Duodenal mucosa (tissue), 2 donors: ENCODE measurements around the gene ATRIP.
A peak's percentile ranks its signal among the peaks of the same experiment; 100 is the strongest.

Source experiments
- H3K27ac ChIP-seq: one replicate; pipeline ENCODE4 v1.7.0; 2013; ENCODE audit warnings: low read depth, low read length
- H3K27me3 ChIP-seq, 2 donors: one replicate each; pipeline ENCODE4 v1.7.0; 2013; ENCODE audit warnings: low read length in 2 of 2, control low read depth in 1 of 2; ENCODE audit not compliant: insufficient read depth in 2 of 2, control insufficient read depth in 1 of 2
- H3K36me3 ChIP-seq, 2 donors: one replicate each; pipeline ENCODE4 v1.7.0; 2013; ENCODE audit warnings: low read length in 2 of 2, control low read depth in 1 of 2; ENCODE audit not compliant: insufficient read depth in 2 of 2, control insufficient read depth in 1 of 2
- H3K4me1 ChIP-seq, 2 donors: one replicate each; pipeline ENCODE4 v1.7.0; 2013; ENCODE audit warnings: low read length in 2 of 2, control low read depth in 1 of 2; ENCODE audit not compliant: insufficient read depth in 2 of 2, control insufficient read depth in 1 of 2
- H3K4me3 ChIP-seq, 2 donors: one replicate each; pipeline ENCODE4 v1.7.0; 2013; ENCODE audit warnings: low read length in 2 of 2, low read depth in 1 of 2
- H3K9ac ChIP-seq, 2 donors: one replicate each; pipeline ENCODE4 v1.7.0; 2013; ENCODE audit warnings: low read length in 2 of 2, low read depth in 1 of 2
- H3K9me3 ChIP-seq, 2 donors: one replicate each; pipeline ENCODE4 v1.7.0; 2013; ENCODE audit warnings: low read length in 2 of 2, control low read depth in 1 of 2; ENCODE audit not compliant: control insufficient read depth in 1 of 2

The ATRIP gene

DNA sequence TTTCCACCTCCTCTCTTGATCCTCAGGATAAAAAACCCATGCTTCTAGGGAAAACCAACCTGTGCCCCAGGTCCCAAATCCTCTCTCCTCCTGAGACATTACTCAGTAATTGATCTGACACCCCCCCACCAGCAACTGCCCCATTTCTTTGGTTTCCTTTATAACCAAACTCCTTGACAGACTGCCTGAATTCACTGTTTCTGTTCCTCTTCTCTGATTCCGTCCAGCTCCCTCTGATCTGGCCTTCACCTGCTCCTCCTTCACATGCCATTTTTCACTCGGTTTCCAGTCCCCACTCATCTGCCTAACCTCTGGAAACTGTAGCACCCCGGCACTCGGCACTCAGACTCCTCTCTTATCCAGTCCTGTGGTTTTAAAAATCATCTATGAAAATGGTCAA is 8.7 kb upstream of the ATRIP start:
- H3K4me3 ChIP-seq, result no peak overlapping the region
- no peak overlapping the region for H3K9ac ChIP-seq
- H3K9me3 ChIP-seq, result no peaks in the 10 kb centered on the region
- H3K4me1 ChIP-seq, result peaks cover 37 to 54% of the 10 kb centered on the region in 2 donors
- no peaks in the 10 kb centered on the region for H3K27me3 ChIP-seq
- peaks cover 3 to 4% of the 10 kb centered on the region in 2 donors for H3K36me3 ChIP-seq
- no peak overlapping the region for H3K27ac ChIP-seq

DNA sequence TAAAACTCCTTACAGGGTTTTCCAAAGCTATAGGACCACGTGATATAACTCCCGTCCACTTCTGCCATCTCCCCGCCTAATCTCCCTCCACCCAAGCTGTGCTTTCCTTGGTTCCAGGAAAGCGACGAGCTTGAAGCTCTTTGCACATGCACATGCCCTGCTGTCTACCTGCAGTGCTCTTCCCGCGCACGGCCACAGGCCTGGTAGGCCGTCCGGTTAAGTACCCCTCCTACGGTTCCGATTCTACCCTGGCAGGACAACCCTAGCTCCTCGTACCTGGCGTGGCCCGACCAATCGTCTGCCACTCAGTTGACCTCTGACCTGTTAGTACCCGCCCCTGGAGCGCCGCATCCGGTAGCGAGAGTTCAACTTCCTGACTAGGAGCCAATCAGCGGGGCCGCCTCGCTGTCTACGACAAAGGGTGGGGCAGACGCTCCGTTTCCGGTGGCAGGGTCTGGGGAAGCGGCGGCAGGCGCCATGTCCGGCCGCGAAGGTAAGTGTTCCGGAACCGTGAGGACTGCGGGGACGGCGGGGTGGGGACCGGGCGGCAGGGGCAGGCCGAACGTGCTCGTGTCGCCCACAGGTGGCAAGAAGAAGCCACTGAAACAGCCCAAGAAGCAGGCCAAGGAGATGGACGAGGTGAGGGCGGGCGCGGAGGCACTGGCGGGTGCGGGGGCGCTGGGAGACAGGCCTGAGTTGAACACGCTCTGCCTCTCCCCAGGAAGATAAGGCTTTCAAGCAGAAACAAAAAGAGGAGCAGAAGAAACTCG is 6.5 kb upstream of the ATRIP start, which contains the start of the genes CCDC51 and TMA7:
Gene CCDC51, minus strand, starts transcription at position 300 of the 770 bp plus-strand sequence. CDS start 4,991 bp downstream, outside the sequence.
Gene TMA7, plus strand, starts transcription at position 438 of the 770 bp plus-strand sequence. Its CDS starts 40 bp downstream, at position 478.
- Histone ChIP-seq H3K27ac (peak within 1 kb of the TSS; percentile 89), H3K9me3 (no peaks in the 10 kb centered on the region), H3K4me3 (peak within 1 kb of the TSS; percentile 96 to 99), H3K4me1 (peaks cover 16 to 32% of the 10 kb centered on the region in 2 donors), H3K9ac (peak within 1 kb of the TSS; percentile 77 to 94), H3K27me3 (no peaks in the 10 kb centered on the region), H3K36me3 (peaks cover 10 to 18% of the 10 kb centered on the region in 2 donors)

DNA sequence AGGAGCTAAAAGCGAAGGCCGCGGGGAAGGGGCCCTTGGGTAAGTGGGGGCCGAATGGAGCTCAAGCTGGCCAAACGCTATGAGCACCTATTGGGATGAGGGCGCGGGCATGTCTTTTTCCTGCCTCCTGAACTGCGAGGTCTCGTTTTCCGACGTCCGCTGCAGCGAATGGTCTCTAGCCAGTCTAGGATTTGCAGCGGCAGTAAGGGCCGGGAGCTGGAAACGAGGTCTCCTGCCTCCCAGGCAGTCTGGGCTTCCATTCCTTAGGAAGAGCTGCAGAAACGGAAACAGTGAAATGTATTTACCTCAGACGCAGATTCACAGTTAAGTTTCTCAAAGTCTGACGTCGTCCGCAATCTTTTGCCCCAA is 6.0 kb upstream of the ATRIP start:
- H3K4me1 ChIP-seq, result peaks cover 14 to 28% of the 10 kb centered on the region in 2 donors

GRCh38 chr3:48441940-48442339 is 4.6 kb upstream of the ATRIP start:
- no peak overlapping the region for H3K27ac ChIP-seq
- peak overlapping the region; percentile 2 to 8 for H3K4me3 ChIP-seq
- H3K9me3 ChIP-seq, result no peaks in the 10 kb centered on the region
- peaks cover 17 to 27% of the 10 kb centered on the region in 2 donors for H3K4me1 ChIP-seq
- H3K27me3 ChIP-seq, result no peaks in the 10 kb centered on the region
- peaks cover 10 to 18% of the 10 kb centered on the region in 2 donors for H3K36me3 ChIP-seq
- H3K9ac ChIP-seq, result peak overlapping the region in 1 of 2 donors; percentile 7

More for the DNA sequence above, 6.0 kb upstream of the ATRIP start:
- H3K36me3 ChIP-seq, result peaks cover 10 to 18% of the 10 kb centered on the region in 2 donors
- H3K9me3 ChIP-seq, result no peaks in the 10 kb centered on the region
- H3K27me3 ChIP-seq, result no peaks in the 10 kb centered on the region
- peak overlapping the region; percentile 96 to 99 for H3K4me3 ChIP-seq
- H3K27ac ChIP-seq, result peak overlapping the region; percentile 89
- H3K9ac ChIP-seq, result peak overlapping the region; percentile 77 to 94

DNA sequence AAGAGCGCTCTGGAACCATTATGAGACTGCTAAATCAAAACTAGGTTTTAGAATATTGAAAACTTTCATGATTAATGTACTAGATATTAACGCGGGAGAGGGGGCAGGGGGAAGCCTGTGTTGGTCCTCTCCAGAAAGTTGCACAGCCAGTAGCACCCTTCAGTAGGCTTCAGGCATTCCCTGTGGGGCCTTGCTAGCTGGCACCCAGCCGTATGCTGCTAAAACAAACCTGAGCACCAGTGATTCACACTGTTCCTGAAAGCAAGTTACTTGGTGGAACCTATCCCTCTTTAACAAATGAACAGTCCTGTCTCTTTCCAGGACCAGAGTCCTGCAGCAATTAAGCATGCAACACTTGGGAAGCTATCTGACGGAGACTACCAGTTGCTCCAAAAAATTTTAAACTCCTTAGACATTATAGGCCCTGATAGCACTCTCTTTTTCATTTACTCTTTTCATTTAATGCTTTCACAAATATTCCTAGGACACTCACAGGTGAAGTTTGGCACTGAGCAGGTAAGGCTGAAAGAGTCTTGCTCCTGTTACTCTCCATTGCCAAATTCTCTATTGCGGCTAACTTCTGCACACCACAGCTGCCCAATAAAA is 1.2 kb upstream of the ATRIP start:
- Histone ChIP-seq H3K4me3 (peak overlapping the region in 1 of 2 donors; percentile 78), H3K9me3 (no peaks in the 10 kb centered on the region), H3K27me3 (no peaks in the 10 kb centered on the region), H3K9ac (peak overlapping the region in 1 of 2 donors; percentile 77), H3K4me1 (peaks cover 22 to 29% of the 10 kb centered on the region in 2 donors), H3K27ac (no peak overlapping the region), H3K36me3 (peaks cover 10 to 18% of the 10 kb centered on the region in 2 donors)

- H3K9ac ChIP-seq, result peak overlapping the region; percentile 77 to 80
- peaks cover 10 to 18% of the 10 kb centered on the region in 2 donors for H3K36me3 ChIP-seq
- H3K4me1 ChIP-seq, result peaks cover 22 to 28% of the 10 kb centered on the region in 2 donors
- no peaks in the 10 kb centered on the region for H3K27me3 ChIP-seq
- H3K9me3 ChIP-seq, result no peaks in the 10 kb centered on the region
- peak overlapping the region; percentile 78 to 97 for H3K4me3 ChIP-seq
- H3K27ac ChIP-seq, result peak overlapping the region; percentile 61
Measured at GRCh38 chr3:48446043-48446424, 503 bp upstream of the ATRIP start.

- Histone ChIP-seq H3K9ac (no peak overlapping the region), H3K4me1 (peaks cover 8 to 10% of the 10 kb centered on the region in 2 donors), H3K4me3 (no peak overlapping the region), H3K9me3 (no peaks in the 10 kb centered on the region), H3K27ac (no peak overlapping the region), H3K36me3 (peaks cover 0 to 43% of the 10 kb centered on the region in 2 donors), H3K27me3 (no peaks in the 10 kb centered on the region)
Measured at GRCh38 chr3:48451270-48451669, 4.7 kb downstream of the ATRIP start.

DNA sequence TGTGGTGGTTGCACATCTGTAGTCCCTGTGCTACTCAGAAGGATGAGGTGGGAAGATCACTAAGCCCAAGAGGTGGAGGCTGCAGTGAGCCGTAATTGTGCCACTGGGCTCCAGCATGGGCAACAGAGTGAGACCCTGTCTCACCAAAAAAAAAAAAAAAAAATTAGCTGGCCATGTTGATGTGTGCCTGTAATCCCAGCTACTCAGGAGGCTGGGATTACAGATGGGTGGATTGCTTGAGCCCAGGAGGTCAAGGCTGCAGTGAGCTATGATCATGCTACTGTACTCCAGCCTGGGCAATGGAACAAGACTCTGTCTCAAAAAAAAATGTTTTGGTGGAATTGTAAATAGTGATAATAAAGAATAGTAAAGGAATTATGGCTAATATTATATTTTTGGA is 9.9 kb downstream of the ATRIP start:
- Histone ChIP-seq H3K27me3 (no peaks in the 10 kb centered on the region), H3K27ac (no peak overlapping the region), H3K4me3 (no peak overlapping the region), H3K36me3 (peaks cover 22 to 75% of the 10 kb centered on the region in 2 donors), H3K9me3 (no peaks in the 10 kb centered on the region), H3K9ac (no peak overlapping the region), H3K4me1 (no peaks in the 10 kb centered on the region)

DNA sequence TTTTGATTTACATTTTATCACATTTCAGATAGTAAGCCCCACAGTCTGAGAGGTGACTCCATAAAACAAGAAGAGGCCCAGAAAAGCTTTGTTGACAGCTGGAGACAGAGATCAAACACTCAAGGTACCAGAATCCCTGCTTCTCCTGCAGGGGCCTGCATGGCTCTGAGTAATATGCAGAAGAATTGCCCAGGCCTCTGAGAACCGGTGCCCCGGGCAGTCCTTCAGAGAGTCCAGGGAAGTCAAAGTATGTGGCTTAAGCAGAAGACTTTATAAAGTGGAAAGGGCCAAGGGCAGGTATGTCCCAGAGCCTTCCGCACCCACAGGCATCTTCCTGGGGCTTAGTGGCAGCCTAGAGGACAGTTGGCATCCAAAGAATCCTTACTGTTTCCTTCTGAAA is 12.8 kb downstream of the ATRIP start:
- no peak overlapping the region for H3K4me3 ChIP-seq

More for the DNA sequence above, 12.8 kb downstream of the ATRIP start:
- Histone ChIP-seq H3K27me3 (no peaks in the 10 kb centered on the region), H3K9me3 (no peaks in the 10 kb centered on the region), H3K36me3 (peaks cover 22 to 48% of the 10 kb centered on the region in 2 donors), H3K9ac (no peak overlapping the region), H3K27ac (no peak overlapping the region), H3K4me1 (no peaks in the 10 kb centered on the region)
